HFFc6 (cell line): ENCODE measurements around the gene COL23A1. TPM values are rescaled to one million over a fixed set of nuclear protein-coding genes. Genes with fewer than 3 reads are reported as not detected.

Source experiments
- DNase-seq: peaks from one replicate; pipeline ENCODE4 v3.0.0-alpha.2; 2018
- H3K27ac Mint-ChIP-seq: 2 replicates; pipeline ENCODE4 v1.8.0; 2020; ENCODE audit warnings: mild to moderate bottlenecking, mixed read lengths
- H3K27me3 Mint-ChIP-seq: 2 replicates; pipeline ENCODE4 v1.8.0; 2021; ENCODE audit warnings: mild to moderate bottlenecking, moderate library complexity, mixed read lengths; ENCODE audit not compliant: insufficient read depth
- H3K36me3 Mint-ChIP-seq: 2 replicates; pipeline ENCODE4 v1.8.0; 2021; ENCODE audit warnings: low read depth, mixed read lengths
- H3K4me1 Mint-ChIP-seq: 2 replicates; pipeline ENCODE4 v1.8.0; 2020; ENCODE audit warnings: low read depth, mixed read lengths
- H3K4me3 Mint-ChIP-seq: 2 replicates; pipeline ENCODE4 v1.8.0; 2020; ENCODE audit warnings: mild to moderate bottlenecking, moderate library complexity, mixed read lengths
- H3K9me3 Mint-ChIP-seq: 2 replicates; pipeline ENCODE4 v1.8.0; 2020; ENCODE audit warnings: mild to moderate bottlenecking, mixed read lengths
- CTCF ChIP-seq: fragments of 200-600 bp; sonication (generic); IDR thresholded peaks from 2 replicates; pipeline ENCODE4 v1.5.0; 2021; ENCODE audit warnings: antibody characterized with exemption, mild to moderate bottlenecking
- total RNA-seq, 6 experiments: library from RNA; stranded (reverse); fragmentation: NEBNext Ultra II Directional; extraction: Animal tissue kit (Norgen Biotek cat#: 25700); gene quantifications; 2 replicates in 1 of 6; 3 replicates in 5 of 6; pipeline ENCODE4 v1.2.3, GENCODE V29; 2021

COL23A1 gene
- total RNA-seq, 6 experiments from 2014 or later, result not detected

- H3K4me1 Mint-ChIP-seq, result no peaks in the 10 kb centered on the region
- H3K27me3 Mint-ChIP-seq, result peaks cover 3% of the 10 kb centered on the region
- H3K9me3 Mint-ChIP-seq, result peaks cover 31% of the 10 kb centered on the region
- no peaks in the 10 kb centered on the region for H3K36me3 Mint-ChIP-seq
- no peak for DNase-seq
- no peak overlapping the region for H3K27ac Mint-ChIP-seq
- TF ChIP-seq CTCF, result no peak
- H3K4me3 Mint-ChIP-seq, result no peak overlapping the region
These were observed 171.0 kb downstream of the COL23A1 start for GRCh38 chr5:178419196-178419595.

DNA sequence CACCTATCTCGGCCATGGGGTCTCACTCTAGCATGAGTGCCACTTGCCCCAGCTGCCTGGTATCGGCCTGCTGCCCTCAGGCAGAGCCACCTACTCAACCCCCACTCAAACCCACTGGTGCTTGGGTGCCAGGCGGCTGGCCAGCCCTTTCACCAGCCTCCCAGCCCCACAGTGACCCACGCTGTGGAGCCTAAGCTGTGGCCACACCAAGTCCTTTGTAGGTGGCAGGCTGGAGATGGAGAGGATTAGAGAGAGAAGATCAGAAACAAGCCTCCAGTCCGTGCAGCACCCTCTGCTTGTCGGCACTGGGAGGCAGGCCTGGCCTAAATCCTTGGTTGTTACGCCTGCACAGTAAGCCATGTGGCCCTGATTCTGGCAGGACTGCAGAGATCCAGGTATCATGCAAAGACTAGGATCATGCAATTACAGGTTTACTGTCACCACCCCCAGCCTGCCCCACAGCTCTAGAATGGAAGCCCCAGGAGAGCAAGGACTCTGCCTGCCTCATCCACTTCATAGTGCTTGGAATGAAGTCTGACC lies 171.7 kb downstream of the COL23A1 start:
- no peak overlapping the region for H3K27ac Mint-ChIP-seq
- no peaks in the 10 kb centered on the region for H3K36me3 Mint-ChIP-seq
- no peak for TF ChIP-seq CTCF
- H3K27me3 Mint-ChIP-seq, result peaks cover 3% of the 10 kb centered on the region
- no peak for DNase-seq
- H3K4me1 Mint-ChIP-seq, result no peaks in the 10 kb centered on the region
- no peak overlapping the region for H3K4me3 Mint-ChIP-seq
- H3K9me3 Mint-ChIP-seq, result peaks cover 36% of the 10 kb centered on the region

- no peak overlapping the region for H3K4me3 Mint-ChIP-seq
- H3K27me3 Mint-ChIP-seq, result peaks cover 3% of the 10 kb centered on the region
- H3K9me3 Mint-ChIP-seq, result peaks cover 35% of the 10 kb centered on the region
- no peak overlapping the region for H3K27ac Mint-ChIP-seq
- no peaks in the 10 kb centered on the region for H3K4me1 Mint-ChIP-seq
- H3K36me3 Mint-ChIP-seq, result no peaks in the 10 kb centered on the region
- no peak for TF ChIP-seq CTCF
- DNase-seq, result no peak
These were observed 172.2 kb downstream of the COL23A1 start for GRCh38 chr5:178418031-178418430.

DNA sequence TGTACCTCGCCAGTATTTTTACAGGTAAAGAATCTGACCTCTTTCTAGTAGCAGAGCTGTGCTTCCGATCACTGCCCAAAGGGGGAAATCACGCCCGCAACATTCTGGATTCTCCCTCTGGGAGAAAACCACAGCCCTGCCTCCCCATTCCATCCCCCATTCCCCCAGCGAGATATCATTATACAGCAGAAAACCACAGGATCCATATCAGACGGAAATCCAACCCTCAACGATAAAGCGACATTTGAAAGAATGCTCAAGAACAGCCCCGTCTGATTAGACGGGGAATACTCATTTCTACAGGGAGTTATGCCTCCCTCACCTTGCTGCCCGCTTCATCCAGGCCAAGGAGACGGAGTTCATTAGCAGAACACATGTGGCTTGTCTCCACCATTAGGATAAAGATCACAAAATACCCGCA lies 172.8 kb downstream of the COL23A1 start:
- no peak for DNase-seq
- no peak for TF ChIP-seq CTCF
- H3K4me1 Mint-ChIP-seq, result no peaks in the 10 kb centered on the region
- H3K27ac Mint-ChIP-seq, result no peak overlapping the region
- peaks cover 3% of the 10 kb centered on the region for H3K27me3 Mint-ChIP-seq
- peaks cover 35% of the 10 kb centered on the region for H3K9me3 Mint-ChIP-seq
- no peak overlapping the region for H3K4me3 Mint-ChIP-seq
- H3K36me3 Mint-ChIP-seq, result no peaks in the 10 kb centered on the region

- no peak for TF ChIP-seq CTCF
- H3K27ac Mint-ChIP-seq, result no peak overlapping the region
- peaks cover 35% of the 10 kb centered on the region for H3K9me3 Mint-ChIP-seq
- peaks cover 3% of the 10 kb centered on the region for H3K27me3 Mint-ChIP-seq
- H3K4me3 Mint-ChIP-seq, result no peak overlapping the region
- no peaks in the 10 kb centered on the region for H3K36me3 Mint-ChIP-seq
- DNase-seq, result peak; percentile 13
- H3K4me1 Mint-ChIP-seq, result no peaks in the 10 kb centered on the region
These were observed 173.3 kb downstream of the COL23A1 start for GRCh38 chr5:178416919-178417318.
